OCI-LY1 (cell line): Measurements from ENCODE around the gene ALDH5A1.

Source experiments
- H2AFZ ChIP-seq: fragments of 200-600 bp; sonication (generic), shearing (Covaris generic); 2 replicates; pipeline ENCODE4 v1.6.0; 2014; ENCODE audit warnings: antibody characterized with exemption, mild to moderate bottlenecking, low read length
- H3F3A ChIP-seq: fragments of 200-600 bp; sonication (generic), shearing (Covaris generic); 2 replicates; pipeline ENCODE4 v1.6.0; 2014; ENCODE audit warnings: mild to moderate bottlenecking, antibody characterized with exemption, low read length, moderate library complexity; ENCODE audit not compliant: insufficient read depth
- H3K27ac ChIP-seq: fragments of 200-600 bp; sonication (generic); 2 replicates; pipeline ENCODE4 v1.5.1; 2014; ENCODE audit warnings: low read length, mixed run types, mild to moderate bottlenecking, low read depth; ENCODE audit not compliant: poor library complexity, severe bottlenecking
- H3K27me3 ChIP-seq: fragments of 200-600 bp; sonication (generic); 2 replicates; pipeline ENCODE4 v1.6.0; 2014; ENCODE audit warnings: antibody characterized with exemption, mild to moderate bottlenecking, low read length, moderate library complexity; ENCODE audit not compliant: insufficient read depth
- H3K36me3 ChIP-seq: fragments of 200-600 bp; sonication (generic); 2 replicates; pipeline ENCODE4 v1.6.1; 2014; ENCODE audit warnings: mild to moderate bottlenecking, antibody characterized with exemption, low read length, moderate library complexity, mixed read lengths; ENCODE audit not compliant: insufficient read depth
- H3K4me1 ChIP-seq: fragments of 200-600 bp; sonication (generic); 2 replicates; pipeline ENCODE4 v1.5.1; 2014; ENCODE audit warnings: mild to moderate bottlenecking, low read length, moderate library complexity; ENCODE audit not compliant: insufficient read depth, severe bottlenecking
- H3K4me2 ChIP-seq: fragments of 200-600 bp; sonication (generic), shearing (Covaris generic); 2 replicates; pipeline ENCODE4 v1.6.1; 2014; ENCODE audit warnings: low read length
- H3K4me3 ChIP-seq: fragments of 200-600 bp; sonication (generic); 2 replicates; pipeline ENCODE4 v1.5.1; 2014; ENCODE audit warnings: low read length, low read depth, mild to moderate bottlenecking, mixed read lengths; ENCODE audit not compliant: poor library complexity, severe bottlenecking
- H3K79me2 ChIP-seq: fragments of 200-600 bp; shearing (Covaris generic); 2 replicates; pipeline ENCODE4 v1.6.1; 2016; ENCODE audit warnings: mixed run types, low read length, mixed read lengths; ENCODE audit not compliant: insufficient read depth
- H3K9ac ChIP-seq: fragments of 200-600 bp; sonication (generic), shearing (Covaris generic); 2 replicates; pipeline ENCODE4 v1.6.1; 2014; ENCODE audit warnings: mild to moderate bottlenecking, low read length, mixed read lengths
- H3K9me2 ChIP-seq: fragments of 200-600 bp; sonication (generic), shearing (Covaris generic); 2 replicates; pipeline ENCODE4 v1.6.1; 2014; ENCODE audit warnings: low read depth, mild to moderate bottlenecking, low read length, mixed read lengths
- H3K9me3 ChIP-seq: fragments of 200-600 bp; shearing (Covaris generic); 2 replicates; pipeline ENCODE4 v1.6.1; 2014; ENCODE audit warnings: low read length, mixed read lengths
- H4K20me1 ChIP-seq: fragments of 200-600 bp; sonication (generic), shearing (Covaris generic); 2 replicates; pipeline ENCODE4 v1.6.0; 2016; ENCODE audit warnings: mild to moderate bottlenecking, low read length; ENCODE audit not compliant: insufficient read depth
- CTCF ChIP-seq: fragments of 200-600 bp; sonication (generic), shearing (Covaris generic); IDR thresholded peaks from 2 replicates; pipeline ENCODE4 v1.5.1; 2017; ENCODE audit warnings: mild to moderate bottlenecking, antibody characterized with exemption, low read length, moderate library complexity, mixed read lengths
- EZH2 ChIP-seq: fragments of 200-600 bp; sonication (generic), shearing (Covaris generic); IDR thresholded peaks from 2 replicates; pipeline ENCODE4 v1.8.0; 2017; ENCODE audit warnings: borderline replicate concordance, mixed run types, mild to moderate bottlenecking, antibody characterized with exemption, low read length, moderate library complexity, mixed read lengths

ALDH5A1 gene

GRCh38 chr6:24481449-24481848 lies 13.3 kb upstream of the ALDH5A1 start:
- H3K79me2 ChIP-seq, result no peaks in the 10 kb centered on the region
- H3K9me2 ChIP-seq, result no peaks in the 10 kb centered on the region
- no peaks in the 10 kb centered on the region for H3F3A ChIP-seq
- H4K20me1 ChIP-seq, result no peaks in the 10 kb centered on the region
- H3K4me2 ChIP-seq, result no peak overlapping the region
- no peaks in the 10 kb centered on the region for H3K27me3 ChIP-seq
- no peak overlapping the region for H3K27ac ChIP-seq
- H3K4me3 ChIP-seq, result no peak overlapping the region
- no peaks in the 10 kb centered on the region for H3K4me1 ChIP-seq
- no peaks in the 10 kb centered on the region for H3K9me3 ChIP-seq
- H2AFZ ChIP-seq, result no peak overlapping the region
- no peak for TF ChIP-seq EZH2
- TF ChIP-seq CTCF, result no peak
- H3K36me3 ChIP-seq, result peaks cover 14% of the 10 kb centered on the region
- H3K9ac ChIP-seq, result no peak overlapping the region

- H4K20me1 ChIP-seq, result no peaks in the 10 kb centered on the region
- no peak overlapping the region for H3K4me3 ChIP-seq
- H3K4me1 ChIP-seq, result no peaks in the 10 kb centered on the region
- no peak overlapping the region for H3K9ac ChIP-seq
- no peaks in the 10 kb centered on the region for H3K79me2 ChIP-seq
- TF ChIP-seq EZH2, result no peak
- H3K27me3 ChIP-seq, result no peaks in the 10 kb centered on the region
- H3K27ac ChIP-seq, result no peak overlapping the region
- peaks cover 8% of the 10 kb centered on the region for H3K36me3 ChIP-seq
- H3K4me2 ChIP-seq, result no peak overlapping the region
- H2AFZ ChIP-seq, result no peak overlapping the region
- H3K9me2 ChIP-seq, result no peaks in the 10 kb centered on the region
- no peaks in the 10 kb centered on the region for H3K9me3 ChIP-seq
- H3F3A ChIP-seq, result no peaks in the 10 kb centered on the region
These were observed 10.0 kb upstream of the ALDH5A1 start for GRCh38 chr6:24484657-24485323.

- Histone ChIP-seq H3K79me2 (no peaks in the 10 kb centered on the region), H3K9ac (no peak overlapping the region), H2AFZ (no peak overlapping the region), H3K9me2 (no peaks in the 10 kb centered on the region), H3K9me3 (no peaks in the 10 kb centered on the region), H3K27ac (no peak overlapping the region), H3K4me1 (no peaks in the 10 kb centered on the region), H3K4me2 (no peak overlapping the region), H3F3A (no peaks in the 10 kb centered on the region), H3K36me3 (peaks cover 5% of the 10 kb centered on the region; the same call in 1 of the 2 replicates), H3K4me3 (no peak overlapping the region), H3K27me3 (no peaks in the 10 kb centered on the region), H4K20me1 (no peaks in the 10 kb centered on the region)
- no peak for TF ChIP-seq CTCF
These were observed 8.7 kb upstream of the ALDH5A1 start for GRCh38 chr6:24486065-24486464.

- Histone ChIP-seq H3K9me2 (no peaks in the 10 kb centered on the region), H2AFZ (no peak within 1 kb of the TSS), H4K20me1 (no peaks in the 10 kb centered on the region), H3F3A (no peaks in the 10 kb centered on the region), H3K79me2 (peaks cover 3% of the 10 kb centered on the region; the same call in 1 of the 2 replicates), H3K4me2 (no peak within 1 kb of the TSS), H3K9ac (no peak within 1 kb of the TSS), H3K36me3 (peaks cover 5% of the 10 kb centered on the region; the same call in 1 of the 2 replicates), H3K27ac (no peak within 1 kb of the TSS), H3K4me3 (no peak within 1 kb of the TSS), H3K27me3 (no peaks in the 10 kb centered on the region), H3K9me3 (no peaks in the 10 kb centered on the region), H3K4me1 (peaks cover 18% of the 10 kb centered on the region)
- TF ChIP-seq EZH2, result no peak
- no peak for TF ChIP-seq CTCF
These were observed 5.3 kb upstream of the ALDH5A1 start, which contains the start of gene GPLD1 for GRCh38 chr6:24489470-24489869. GPLD1 (minus strand) TSS chr6:24489578; CDS start chr6:24489511, 67 bp downstream.
